GM13976 (cell line): ENCODE data around the gene EDN3.

Experiments
- DNase-seq: peaks from one replicate; pipeline ENCODE4 v3.0.0; 2012; ENCODE audit warnings: low spot score
- CTCF ChIP-seq: IDR thresholded peaks from 2 replicates; pipeline ENCODE4 v1.5.1; 2012; ENCODE audit warnings: borderline replicate concordance, mild to moderate bottlenecking; ENCODE audit not compliant: insufficient read depth; ENCODE audit errors: extremely low read depth, missing control alignments, control extremely low read depth
- in situ Hi-C: fragments of 300-500 bp; cut with MboI; formaldehyde crosslinking; loops from one replicate; pipeline ENCODE4 v1.12.0; 2022; ENCODE audit warnings: low sequenced_read_pairs, mixed read lengths, inconsistent platforms; ENCODE audit not compliant: unreplicated experiment

The EDN3 gene

GRCh38 chr20:59265298-59265697 lies 35.1 kb upstream of the EDN3 start:
- DNase-seq, result no peak
- no peak for TF ChIP-seq CTCF
- in situ Hi-C loops, result no loop called here

- no peak for DNase-seq
- no peak for TF ChIP-seq CTCF
- in situ Hi-C loops, result no loop called here
These were observed 31.5 kb upstream of the EDN3 start for GRCh38 chr20:59268870-59269269.

DNA sequence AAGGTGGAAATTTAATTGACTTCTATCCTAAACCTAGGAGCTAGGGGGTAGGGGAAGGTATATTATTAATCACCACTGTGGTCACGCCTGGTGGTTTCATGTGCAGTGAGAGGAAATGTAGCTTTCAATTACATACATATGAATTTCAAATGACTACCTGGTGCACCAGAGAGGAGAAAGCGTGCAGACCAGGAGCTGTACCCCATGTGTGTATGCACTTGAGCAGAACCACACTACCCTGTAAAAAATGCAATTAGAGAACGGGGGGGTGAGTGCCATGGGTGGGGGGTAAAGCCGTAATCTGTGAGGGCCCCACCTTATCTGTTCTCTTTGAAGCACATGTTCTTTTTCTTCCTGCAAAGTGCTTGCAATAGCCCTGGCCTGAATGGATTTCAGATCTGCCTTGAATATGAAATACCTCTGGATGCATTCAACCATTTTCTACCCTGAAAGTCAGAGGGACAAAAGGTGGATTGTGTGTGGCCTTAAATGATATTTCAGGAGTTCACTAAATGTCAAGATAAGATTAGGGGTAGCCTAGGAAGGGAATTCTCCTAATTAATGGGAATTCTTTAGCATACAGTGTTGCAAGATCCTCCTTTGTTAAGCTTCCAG lies 30.9 kb upstream of the EDN3 start:
- TF ChIP-seq CTCF, result no peak
- DNase-seq, result no peak
- in situ Hi-C loops, result no loop called here

- in situ Hi-C loops, result no loop called here
- TF ChIP-seq CTCF, result no peak
- no peak for DNase-seq
These were observed 30.0 kb upstream of the EDN3 start for GRCh38 chr20:59270380-59270779.

GRCh38 chr20:59273739-59274357 lies 26.6 kb upstream of the EDN3 start:
- TF ChIP-seq CTCF, result no peak
- in situ Hi-C loops, result no loop called here
- DNase-seq, result no peak

DNA sequence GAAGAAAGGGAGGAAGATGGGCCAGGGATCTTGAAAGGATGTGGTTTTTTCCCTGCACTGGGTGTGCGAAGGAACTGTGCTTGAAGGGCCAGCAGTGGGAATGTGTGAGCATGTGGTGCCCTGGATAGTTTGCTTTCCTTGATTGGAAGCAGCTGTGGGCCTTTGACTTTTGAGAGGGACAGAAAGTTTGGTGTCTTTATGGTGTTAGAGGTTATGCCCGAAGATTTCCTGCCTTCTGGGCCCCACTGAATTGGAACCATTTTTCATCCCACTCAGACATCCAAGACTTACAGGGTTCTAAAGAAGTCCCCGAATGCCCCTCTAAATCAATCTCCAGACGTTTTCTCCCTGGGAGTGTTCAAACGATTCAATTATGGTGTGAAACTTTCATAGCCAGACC lies 23.5 kb upstream of the EDN3 start:
- in situ Hi-C loops, result no loop called here
- no peak for DNase-seq
- TF ChIP-seq CTCF, result no peak

DNA sequence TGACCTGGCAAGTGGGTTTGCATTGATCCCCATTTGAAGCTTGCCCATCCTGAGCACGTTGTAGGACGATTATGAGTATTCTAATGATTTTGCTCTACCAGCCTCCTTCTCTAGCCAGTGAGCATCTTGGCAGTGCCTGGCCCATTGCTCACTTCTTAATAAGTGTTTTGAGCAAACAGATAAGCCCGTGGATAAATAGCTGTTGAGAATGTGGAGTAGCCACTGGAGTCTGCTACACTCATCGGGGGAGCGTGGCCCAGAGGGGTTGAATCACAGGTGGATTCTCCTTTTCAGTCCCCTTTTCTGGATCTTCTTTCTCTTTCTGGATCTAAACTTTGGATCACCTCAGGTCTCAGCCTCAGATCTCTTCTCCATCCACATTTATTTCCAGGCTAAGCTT lies 15.9 kb upstream of the EDN3 start:
- DNase-seq, result no peak
- in situ Hi-C loops, result no loop called here
- TF ChIP-seq CTCF, result no peak
